ENCODE measurements around the gene ZNF385D.
A peak's percentile ranks its signal among the peaks of the same experiment; 100 is the strongest.

Gene ZNF385D

DNA sequence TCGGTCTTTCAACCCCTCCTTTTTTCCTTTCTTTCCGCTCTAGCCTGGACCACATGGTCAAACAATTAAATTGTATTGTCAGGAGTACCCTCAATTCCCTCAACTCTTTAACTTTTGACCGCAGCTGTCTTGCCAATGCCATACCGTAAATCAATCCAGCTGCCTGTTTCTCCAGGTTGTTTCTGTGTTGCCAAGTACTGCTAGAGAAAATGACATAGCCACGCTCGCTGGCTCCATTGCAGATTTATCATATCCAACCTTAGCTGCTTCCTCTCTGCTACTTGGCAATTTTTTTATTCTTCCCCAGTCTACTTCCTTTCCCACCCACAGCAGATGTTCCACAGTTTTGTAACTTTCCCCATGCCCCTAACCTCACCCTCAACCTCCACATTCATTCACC lies 60.0 kb downstream of the ZNF385D start:
- no peak for FAIRE-seq
- TF ChIP-seq, protein P1, sequence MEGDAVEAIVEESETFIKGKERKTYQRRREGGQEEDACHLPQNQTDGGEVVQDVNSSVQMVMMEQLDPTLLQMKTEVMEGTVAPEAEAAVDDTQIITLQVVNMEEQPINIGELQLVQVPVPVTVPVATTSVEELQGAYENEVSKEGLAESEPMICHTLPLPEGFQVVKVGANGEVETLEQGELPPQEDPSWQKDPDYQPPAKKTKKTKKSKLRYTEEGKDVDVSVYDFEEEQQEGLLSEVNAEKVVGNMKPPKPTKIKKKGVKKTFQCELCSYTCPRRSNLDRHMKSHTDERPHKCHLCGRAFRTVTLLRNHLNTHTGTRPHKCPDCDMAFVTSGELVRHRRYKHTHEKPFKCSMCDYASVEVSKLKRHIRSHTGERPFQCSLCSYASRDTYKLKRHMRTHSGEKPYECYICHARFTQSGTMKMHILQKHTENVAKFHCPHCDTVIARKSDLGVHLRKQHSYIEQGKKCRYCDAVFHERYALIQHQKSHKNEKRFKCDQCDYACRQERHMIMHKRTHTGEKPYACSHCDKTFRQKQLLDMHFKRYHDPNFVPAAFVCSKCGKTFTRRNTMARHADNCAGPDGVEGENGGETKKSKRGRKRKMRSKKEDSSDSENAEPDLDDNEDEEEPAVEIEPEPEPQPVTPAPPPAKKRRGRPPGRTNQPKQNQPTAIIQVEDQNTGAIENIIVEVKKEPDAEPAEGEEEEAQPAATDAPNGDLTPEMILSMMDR (IDR thresholded peaks at IDR 0.05; ENCODE audit: insufficient read depth, missing control alignments): no peak
- no peak for DNase-seq (ENCODE audit: insufficient read length, low spot score)

DNA sequence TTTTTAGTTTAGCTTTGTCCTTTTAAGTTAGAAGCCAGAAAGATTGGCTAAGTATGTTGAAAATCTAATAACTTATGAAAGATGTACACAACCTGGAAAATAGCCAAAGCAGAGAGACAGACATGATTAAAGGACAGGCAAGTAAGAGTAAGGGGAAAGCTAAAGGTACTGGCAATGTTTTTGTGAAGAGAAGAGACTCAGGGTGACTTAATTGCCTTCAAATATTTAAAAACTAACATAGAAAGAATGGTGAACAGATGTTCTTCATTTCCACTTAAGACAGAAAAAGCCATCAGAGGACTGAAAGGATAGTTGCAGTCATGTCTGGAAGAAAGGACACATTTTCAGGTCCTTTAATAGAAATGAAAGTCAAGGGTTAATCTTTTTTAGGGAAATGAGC lies 68.8 kb downstream of the ZNF385D start:
- FAIRE-seq: no peak
- no peak for DNase-seq (ENCODE audit: insufficient read length, low spot score)
- TF ChIP-seq, protein P1 (IDR thresholded peaks at IDR 0.05; ENCODE audit: insufficient read depth, missing control alignments): no peak

DNA sequence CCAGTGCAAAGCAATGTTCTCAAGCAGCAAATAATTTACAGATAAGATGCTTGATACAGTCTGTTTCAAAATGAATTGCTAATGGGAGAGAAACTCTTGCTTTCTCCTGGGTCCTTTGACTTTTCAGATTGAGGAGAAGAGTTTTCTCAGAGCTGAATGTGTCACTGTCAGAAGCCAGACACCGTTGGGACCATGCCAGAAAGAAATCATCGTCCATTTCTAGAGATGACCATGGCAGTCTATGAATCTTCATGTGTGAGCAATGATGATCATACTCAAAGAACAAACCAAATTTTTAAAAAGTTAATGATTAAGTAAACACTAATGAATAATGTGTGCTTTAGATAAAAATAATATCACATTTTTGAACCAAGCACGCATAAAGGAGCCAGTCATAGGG lies 77.6 kb downstream of the ZNF385D start:
- TF ChIP-seq, protein P1 (IDR thresholded peaks at IDR 0.05; ENCODE audit: insufficient read depth, missing control alignments): no peak
- FAIRE-seq: no peak

GRCh38 chr3:21672303-21672702 lies 78.7 kb downstream of the ZNF385D start:
- DNase-seq (ENCODE audit: insufficient read length, low spot score) (no peak), FAIRE-seq (peak; percentile 46)
- TF ChIP-seq, protein P1 (IDR thresholded peaks at IDR 0.05; ENCODE audit: insufficient read depth, missing control alignments): no peak

More for the DNA sequence above, 77.6 kb downstream of the ZNF385D start:
- no peak for DNase-seq (ENCODE audit: insufficient read length, low spot score)

GRCh38 chr3:21670386-21670785 lies 80.6 kb downstream of the ZNF385D start:
- no peak for DNase-seq (ENCODE audit: insufficient read length, low spot score)
- FAIRE-seq: no peak
- TF ChIP-seq, protein P1 (IDR thresholded peaks at IDR 0.05; ENCODE audit: insufficient read depth, missing control alignments): no peak

GRCh38 chr3:21668012-21668411 lies 83.0 kb downstream of the ZNF385D start:
- no peak for DNase-seq (ENCODE audit: insufficient read length, low spot score)
- no peak for FAIRE-seq

GRCh38 chr3:21665444-21666100 lies 85.4 kb downstream of the ZNF385D start:
- FAIRE-seq (no peak), DNase-seq (ENCODE audit: insufficient read length, low spot score) (no peak)
- TF ChIP-seq, protein P1 (IDR thresholded peaks at IDR 0.05; ENCODE audit: insufficient read depth, missing control alignments): no peak

More at GRCh38 chr3:21668012-21668411, 83.0 kb downstream of the ZNF385D start:
- TF ChIP-seq, protein P1 (IDR thresholded peaks at IDR 0.05; ENCODE audit: insufficient read depth, missing control alignments): no peak
